ENCODE data around the gene LTF.
"Not testable (repeated sequence)": the region's sequence is repeated elsewhere in the genome, so short reads cannot be mapped to it uniquely, and the experiment has no call there.

Gene LTF

GRCh38 chr3:46464326-46465195, at the start of gene LTF:
LTF (minus strand) TSS chr3:46464905; CDS start chr3:46464867, 38 bp downstream.
- no peak for DNase-seq (ENCODE audit: low read depth)

- DNase-seq (ENCODE audit: low read depth) = peak; percentile 57
These were observed 47.6 kb upstream of the LTF start for GRCh38 chr3:46512191-46512749.

- DNase-seq (ENCODE audit: low read depth) = no peak
These were observed 45.0 kb upstream of the LTF start for GRCh38 chr3:46509661-46510187.

- peak; percentile 52 for DNase-seq (ENCODE audit: low read depth)
These were observed 44.3 kb upstream of the LTF start for GRCh38 chr3:46508850-46509591.

- no peak for DNase-seq (ENCODE audit: low read depth)
These were observed 41.8 kb upstream of the LTF start for GRCh38 chr3:46506526-46506925.

- no peak for DNase-seq (ENCODE audit: low read depth)
These were observed 41.2 kb upstream of the LTF start for GRCh38 chr3:46505953-46506352.

GRCh38 chr3:46504789-46505188, 40.1 kb upstream of the LTF start:
- DNase-seq (ENCODE audit: low read depth) = no peak

- DNase-seq (ENCODE audit: low read depth) = no peak
These were observed 38.6 kb upstream of the LTF start for GRCh38 chr3:46503200-46503874.

- DNase-seq (ENCODE audit: low read depth) = no peak
These were observed 37.0 kb upstream of the LTF start for GRCh38 chr3:46501702-46502101.

GRCh38 chr3:46500656-46501635, 36.2 kb upstream of the LTF start:
- DNase-seq (ENCODE audit: low read depth) = peak; percentile 94

- peak; percentile 39 for DNase-seq (ENCODE audit: low read depth)
These were observed 34.3 kb upstream of the LTF start for GRCh38 chr3:46498916-46499519.

- DNase-seq (ENCODE audit: low read depth) = no peak
These were observed 33.0 kb upstream of the LTF start, which contains the start of gene RTP3 for GRCh38 chr3:46497556-46498265. RTP3 (plus strand) TSS chr3:46497976; CDS start chr3:46498063, 87 bp downstream.

- no peak for DNase-seq (ENCODE audit: low read depth)
These were observed 32.2 kb upstream of the LTF start for GRCh38 chr3:46496746-46497555.

GRCh38 chr3:46495901-46496456, 31.3 kb upstream of the LTF start:
- DNase-seq (ENCODE audit: low read depth) = peak; percentile 90

- DNase-seq (ENCODE audit: low read depth) = not testable (repeated sequence)
These were observed 29.8 kb upstream of the LTF start for GRCh38 chr3:46494491-46494890.

GRCh38 chr3:46492890-46493547, 28.3 kb upstream of the LTF start:
- DNase-seq (ENCODE audit: low read depth) = no peak

GRCh38 chr3:46491089-46492070, 26.7 kb upstream of the LTF start:
- no peak for DNase-seq (ENCODE audit: low read depth)

Data from amniotic epithelial cell (primary cell).